ENCODE measurements around the gene PEX11A. TPM values are rescaled to one million over a fixed set of nuclear protein-coding genes. Genes with fewer than 3 reads are reported as not detected.

The PEX11A gene
- total RNA-seq, 1 donor from 2014 or later = 2.7 TPM

GRCh38 chr15:89631902-89632264, 58.7 kb downstream of the PEX11A start:
- DNase-seq (ENCODE audit: extremely low read depth, low read depth, low spot score) = no peak

Other genes with a start within 250 kb of the PEX11A start
- not detected in 2 replicates for gene RHCG, start 194.2 kb downstream of the PEX11A start, total RNA-seq
- gene TICRR, start 115.3 kb downstream of the PEX11A start, total RNA-seq = 1.4 and 5.0 TPM in 2 replicates
- gene KIF7, start 35.3 kb downstream of the PEX11A start, total RNA-seq = 5.1 and 10.4 TPM in 2 replicates
- 0.35 TPM in 1 of 2 replicates, not detected in the other for gene PLIN1, start 11.4 kb downstream of the PEX11A start, total RNA-seq
- not detected in 2 replicates for gene WDR93, start 57 bp upstream of the PEX11A start, total RNA-seq
- gene MESP1, start 60.5 kb upstream of the PEX11A start, total RNA-seq = 0.58 and 1.5 TPM in 2 replicates
- 0.15 TPM in 1 of 2 replicates, not detected in the other for gene MESP2, start 85.6 kb upstream of the PEX11A start, total RNA-seq
- 239 and 457 TPM in 2 replicates for gene ANPEP, start 124.1 kb upstream of the PEX11A start, total RNA-seq
- gene AP3S2, start 203.2 kb upstream of the PEX11A start, total RNA-seq = 31.4 and 33.1 TPM in 2 replicates
- 13.4 and 14.8 TPM in 2 replicates for gene ARPIN, start 222.2 kb upstream of the PEX11A start, total RNA-seq

Data from glomerular endothelial cell (primary cell).